Measurements from ENCODE around the gene SLC6A3.

DNA sequence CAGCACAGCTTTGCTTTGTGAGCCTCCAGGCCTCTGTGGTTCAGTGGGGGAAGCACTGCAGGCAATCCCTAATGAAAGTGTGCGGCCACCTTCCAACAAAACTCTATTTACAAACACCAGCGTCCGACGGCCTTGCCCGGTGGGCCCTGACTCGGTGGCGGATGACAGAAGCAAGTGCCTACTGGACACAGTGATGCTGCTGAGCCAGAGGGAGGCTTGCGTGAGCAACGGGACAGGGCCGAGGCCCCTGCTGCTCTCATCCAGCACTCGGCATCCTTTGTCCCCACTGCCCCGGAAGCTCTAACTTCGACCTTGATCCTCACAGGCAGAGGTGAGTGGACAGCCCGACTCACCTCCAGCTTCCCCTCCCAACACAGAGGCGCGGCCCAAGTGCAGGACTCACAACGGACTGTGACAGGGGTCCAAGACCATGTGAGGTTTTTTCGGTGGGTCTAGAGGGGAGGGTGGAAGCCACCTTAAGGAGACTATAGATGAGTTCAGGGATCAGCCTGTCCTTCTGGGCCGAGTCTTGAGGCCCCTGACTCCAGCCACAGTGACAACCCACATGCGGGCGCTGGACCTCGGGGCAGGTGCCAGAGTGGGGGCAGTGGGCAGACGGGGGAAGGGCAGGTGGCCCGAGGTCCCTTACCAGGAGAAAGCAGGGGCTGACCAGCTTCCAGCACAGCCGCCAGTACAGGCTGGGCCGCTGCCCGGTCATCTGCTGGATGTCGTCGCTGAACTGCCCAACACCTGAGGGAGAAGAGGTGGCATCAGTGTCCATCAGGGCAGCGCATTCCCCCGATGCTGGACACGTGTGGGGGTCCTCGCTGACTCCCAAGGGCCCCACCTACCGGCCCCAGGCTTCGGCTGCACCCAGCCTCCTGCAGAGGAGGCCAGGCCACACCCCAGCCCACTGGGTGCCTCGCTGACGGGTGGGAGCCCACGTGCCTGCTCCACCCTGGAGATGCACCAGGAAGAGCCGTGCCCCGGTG, 39.4 kb downstream of the SLC6A3 start:
- TF ChIP-seq, protein P1, sequence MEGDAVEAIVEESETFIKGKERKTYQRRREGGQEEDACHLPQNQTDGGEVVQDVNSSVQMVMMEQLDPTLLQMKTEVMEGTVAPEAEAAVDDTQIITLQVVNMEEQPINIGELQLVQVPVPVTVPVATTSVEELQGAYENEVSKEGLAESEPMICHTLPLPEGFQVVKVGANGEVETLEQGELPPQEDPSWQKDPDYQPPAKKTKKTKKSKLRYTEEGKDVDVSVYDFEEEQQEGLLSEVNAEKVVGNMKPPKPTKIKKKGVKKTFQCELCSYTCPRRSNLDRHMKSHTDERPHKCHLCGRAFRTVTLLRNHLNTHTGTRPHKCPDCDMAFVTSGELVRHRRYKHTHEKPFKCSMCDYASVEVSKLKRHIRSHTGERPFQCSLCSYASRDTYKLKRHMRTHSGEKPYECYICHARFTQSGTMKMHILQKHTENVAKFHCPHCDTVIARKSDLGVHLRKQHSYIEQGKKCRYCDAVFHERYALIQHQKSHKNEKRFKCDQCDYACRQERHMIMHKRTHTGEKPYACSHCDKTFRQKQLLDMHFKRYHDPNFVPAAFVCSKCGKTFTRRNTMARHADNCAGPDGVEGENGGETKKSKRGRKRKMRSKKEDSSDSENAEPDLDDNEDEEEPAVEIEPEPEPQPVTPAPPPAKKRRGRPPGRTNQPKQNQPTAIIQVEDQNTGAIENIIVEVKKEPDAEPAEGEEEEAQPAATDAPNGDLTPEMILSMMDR (IDR thresholded peaks at IDR 0.05; ENCODE audit: extremely low read depth in 1 of 2, insufficient read depth in 1 of 2, low read depth in 1 of 2, low read length in 2 of 2): no peak
- TF ChIP-seq POLR2AphosphoS5 (IDR thresholded peaks at IDR 0.05; ENCODE audit: insufficient read depth, low read depth, low read length) (no peak), EZH2 (IDR thresholded peaks at IDR 0.05; ENCODE audit: borderline replicate concordance, low read depth, low read length, severe bottlenecking) (no peak), MYC (IDR thresholded peaks at IDR 0.05; ENCODE audit: low read depth, low read length) (no peak), POLR2A (IDR thresholded peaks at IDR 0.05; ENCODE audit: low read depth, low read length) (no peak), FOS (IDR thresholded peaks at IDR 0.05; ENCODE audit: borderline replicate concordance, insufficient read depth, low read length) (no peak), MAX (IDR thresholded peaks at IDR 0.05; ENCODE audit: insufficient read depth, insufficient read length) (no peak)
